Mammary epithelial cell (primary cell): ENCODE measurements around the gene WHAMM.

Source experiments
- CTCF ChIP-seq, 2 donors: IDR thresholded peaks in 1 of 2; conservative IDR thresholded peaks in 1 of 2; 2 replicates each; pipeline ENCODE4 v1.5.1; 2011 to 2012; ENCODE audit warnings: inconsistent platforms in 2 of 2, low read length in 2 of 2, mild to moderate bottlenecking in 2 of 2, control low read depth in 1 of 2, low read depth in 1 of 2; ENCODE audit not compliant: insufficient read depth in 1 of 2; ENCODE audit errors: extremely low read depth in 1 of 2
- EZH2 ChIP-seq: IDR thresholded peaks from 2 replicates; pipeline ENCODE4 v1.6.1; 2012; ENCODE audit warnings: low read length, inconsistent platforms, borderline replicate concordance

- TF ChIP-seq CTCF (conservative IDR thresholded peaks at IDR 0.05 in 1 of 2, IDR thresholded peaks at IDR 0.05 in 1 of 2; ENCODE audit: extremely low read depth in 1 of 2, insufficient read depth in 1 of 2, low read depth in 1 of 2, low read length in 2 of 2) (no peak), EZH2 (no peak)
These were observed 39.0 kb downstream of the WHAMM start for GRCh38 chr15:82848241-82848993.
